Measurements from ENCODE around the gene B3GNT9. TPM values are rescaled to one million over a fixed set of nuclear protein-coding genes. Genes with fewer than 3 reads are reported as not detected.

B3GNT9 gene
- total and polyA plus RNA-seq, 2 of the 8 experiments (the other 6 are each of a cell fraction or from before 2014, with no cell fraction given), result 3.5 to 9.0 TPM

GRCh38 chr16:67179421-67180080 lies 28.8 kb upstream of the B3GNT9 start:
- peaks cover 0 to 15% (median 14%) of the 10 kb centered on the region in 4 experiments; a peak in 5 of 7 replicates for H3K4me1 ChIP-seq (replicated peaks in 1 of 4; ENCODE audit: control insufficient read depth in 3 of 4, insufficient read depth in 4 of 4, low read length in 3 of 4)
- DNase-seq (ENCODE audit: low read depth in 1 of 2, low spot score in 2 of 2), result no peak
- no peak overlapping the region for H2BK120ac ChIP-seq (replicated peaks; ENCODE audit: low read depth, low read length)
- peaks cover 7 to 27% of the 10 kb centered on the region in 2 experiments for H4K20me1 ChIP-seq (replicated peaks in 1 of 2; ENCODE audit: control insufficient read depth in 1 of 2, insufficient read depth in 2 of 2, low read length in 2 of 2)
- no peak overlapping the region for H2BK15ac ChIP-seq (ENCODE audit: low read length)
- H3K79me2 ChIP-seq (ENCODE audit: control insufficient read depth in 1 of 2, insufficient read depth in 2 of 2, low read length in 2 of 2), result peaks cover 0 to 5% of the 10 kb centered on the region in 2 experiments; a peak in 1 of 4 replicates
- no peak overlapping the region for H3K9ac ChIP-seq (replicated peaks in 1 of 4; ENCODE audit: extremely low read depth in 1 of 4, low read depth in 3 of 4, low read length in 3 of 4)
- no peak overlapping the region for H3K23ac ChIP-seq (ENCODE audit: insufficient read length)
- no peak overlapping the region for H4K91ac ChIP-seq (replicated peaks; ENCODE audit: insufficient read length, low read length)
- no peaks in the 10 kb centered on the region for H3K79me1 ChIP-seq (ENCODE audit: low read depth, low read length)
- no peak overlapping the region for H2AK5ac ChIP-seq (ENCODE audit: low read depth, low read length)
- no peak overlapping the region for H3K4ac ChIP-seq (replicated peaks; ENCODE audit: insufficient read length, low read depth, low read length)
- FAIRE-seq, result no peak
- H3K14ac ChIP-seq (ENCODE audit: insufficient read length), result no peak overlapping the region
- no peak overlapping the region for H3K4me3 ChIP-seq (ENCODE audit: extremely low read depth in 1 of 4, insufficient read depth in 2 of 4, low read depth in 3 of 4, low read length in 4 of 4)
- no peak overlapping the region for H3K27ac ChIP-seq (ENCODE audit: low read depth, low read length)
- no peak overlapping the region for H2BK12ac ChIP-seq (ENCODE audit: low read depth, low read length)
- H3K36me3 ChIP-seq (ENCODE audit: control insufficient read depth in 2 of 4, insufficient read depth in 4 of 4, low read length in 3 of 4), result no peaks in the 10 kb centered on the region; a peak in 1 of 8 replicates
- 94% methylated on average over 13 of the region's 13 CpGs; no CpG with 5 or more reads in 1 of the 2 experiments for WGBS, 2 experiments (ENCODE audit: extremely low coverage in 1 of 2, insufficient coverage in 1 of 2, insufficient read length in 1 of 2, insufficient replicate concordance in 2 of 2, low coverage in 1 of 2, low lambda C conversion rate in 2 of 2, missing lambda C conversion rate in 1 of 2)
- no peak overlapping the region for H2BK20ac ChIP-seq (ENCODE audit: low read length)
- H2AFZ ChIP-seq (ENCODE audit: low read length), result no peak overlapping the region
- H3K27me3 ChIP-seq (replicated peaks in 1 of 4; ENCODE audit: control insufficient read depth in 3 of 4, extremely low read depth in 1 of 4, insufficient read depth in 3 of 4, low read length in 3 of 4), result peaks cover 20 to 44% (median 39%) of the 10 kb centered on the region in 4 experiments
- H2BK5ac ChIP-seq (ENCODE audit: low read depth, low read length), result no peak overlapping the region
- CTCF ChIA-PET (ENCODE audit: partially characterized antibody), result interaction anchor here (0.8 to 13.1 kb wide), 11 partner anchors 7 to 299 kb away, joined by 3 to 151 read pairs (median 3); partner anchors contain the start of genes CDH16, E2F4, EXOC3L1 and HSF4
- POLR2A ChIA-PET (ENCODE audit: partially characterized antibody), result interaction anchor here (7.3 kb wide), 1 partner anchor 17 kb away, joined by 59 read pairs; the partner anchor contains the start of genes FBXL8, HSF4 and TRADD
- peaks cover 14% of the 10 kb centered on the region for H3K23me2 ChIP-seq (ENCODE audit: low read depth, low read length)
- H3K18ac ChIP-seq (ENCODE audit: extremely low read depth, low read length), result no peak overlapping the region
- no peak overlapping the region for H4K5ac ChIP-seq (ENCODE audit: insufficient read length, low read depth, low read length)
- H3K9me3 ChIP-seq (ENCODE audit: insufficient read depth in 2 of 2, low read depth in 1 of 2, low read length in 1 of 2), result no peaks in the 10 kb centered on the region
- no peak overlapping the region for H3K56ac ChIP-seq (replicated peaks; ENCODE audit: insufficient read length, low read depth, low read length)
- H3K4me2 ChIP-seq (ENCODE audit: insufficient read depth in 1 of 2, low read depth in 2 of 2, low read length in 2 of 2), result no peak overlapping the region; a peak in 1 of 4 replicates
- no peak overlapping the region; the same call in 1 of the 2 replicates for H4K8ac ChIP-seq (ENCODE audit: extremely low read depth, insufficient read depth, low read length)
- no peak for TF ChIP-seq CHD2 (IDR thresholded peaks at IDR 0.05; ENCODE audit: low read length)
- no peak for TF ChIP-seq RAD21 (IDR thresholded peaks at IDR 0.05 in 1 of 2, conservative IDR thresholded peaks at IDR 0.05 in 1 of 2; ENCODE audit: low read depth in 2 of 2, low read length in 2 of 2)
- no peak for TF ChIP-seq RXRA (IDR thresholded peaks at IDR 0.05; ENCODE audit: insufficient read depth, low read depth, low read length)
- TF ChIP-seq ZNF274 (IDR thresholded peaks at IDR 0.05; ENCODE audit: borderline replicate concordance, extremely low read depth, low read length), result no peak
- TF ChIP-seq SP4 (IDR thresholded peaks at IDR 0.05; ENCODE audit: low read length), result no peak
- TF ChIP-seq, protein P1, sequence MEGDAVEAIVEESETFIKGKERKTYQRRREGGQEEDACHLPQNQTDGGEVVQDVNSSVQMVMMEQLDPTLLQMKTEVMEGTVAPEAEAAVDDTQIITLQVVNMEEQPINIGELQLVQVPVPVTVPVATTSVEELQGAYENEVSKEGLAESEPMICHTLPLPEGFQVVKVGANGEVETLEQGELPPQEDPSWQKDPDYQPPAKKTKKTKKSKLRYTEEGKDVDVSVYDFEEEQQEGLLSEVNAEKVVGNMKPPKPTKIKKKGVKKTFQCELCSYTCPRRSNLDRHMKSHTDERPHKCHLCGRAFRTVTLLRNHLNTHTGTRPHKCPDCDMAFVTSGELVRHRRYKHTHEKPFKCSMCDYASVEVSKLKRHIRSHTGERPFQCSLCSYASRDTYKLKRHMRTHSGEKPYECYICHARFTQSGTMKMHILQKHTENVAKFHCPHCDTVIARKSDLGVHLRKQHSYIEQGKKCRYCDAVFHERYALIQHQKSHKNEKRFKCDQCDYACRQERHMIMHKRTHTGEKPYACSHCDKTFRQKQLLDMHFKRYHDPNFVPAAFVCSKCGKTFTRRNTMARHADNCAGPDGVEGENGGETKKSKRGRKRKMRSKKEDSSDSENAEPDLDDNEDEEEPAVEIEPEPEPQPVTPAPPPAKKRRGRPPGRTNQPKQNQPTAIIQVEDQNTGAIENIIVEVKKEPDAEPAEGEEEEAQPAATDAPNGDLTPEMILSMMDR (IDR thresholded peaks at IDR 0.05; ENCODE audit: control extremely low read depth in 1 of 3, insufficient read depth in 1 of 3, low read depth in 1 of 3, low read length in 3 of 3), result peak; percentile 39 to 67 (median 43); a peak in 3 of 4 replicates
- no peak for TF ChIP-seq SIX5 (IDR thresholded peaks at IDR 0.05; ENCODE audit: low read depth, low read length)
- TF ChIP-seq RNF2 (IDR thresholded peaks at IDR 0.05; ENCODE audit: borderline replicate concordance, low read depth, low read length, missing control alignments, poor library complexity, severe bottlenecking), result no peak
- TF ChIP-seq CHD1 (IDR thresholded peaks at IDR 0.05; ENCODE audit: low read depth, low read length), result no peak
